Calu3 (cell line): ENCODE measurements around the gene ZNF830. TPM values are rescaled to one million over a fixed set of nuclear protein-coding genes. Genes with fewer than 3 reads are reported as not detected.
"Not testable (repeated sequence)": the region's sequence is repeated elsewhere in the genome, so short reads cannot be mapped to it uniquely, and the experiment has no call there.

ENCODE experiments used
- BruUV-seq: library from RNA; stranded (reverse); fragments of 400-500 nt; replicated peaks from 2 replicates; lab custom pipeline; 2021; lab: Mats Ljungman, UMichigan
- CTCF ChIA-PET: fragments of 300-600 bp; sonication (Branson Sonifier 250); formaldehyde crosslinking; loops from one replicate; lab custom pipeline; 2022; ENCODE audit warnings: antibody characterized with exemption; lab: Charles Lee
- DNase-seq: peaks from one replicate; pipeline ENCODE4 v3.0.0; 2022
- H3K27ac Mint-ChIP-seq: one replicate; pipeline ENCODE4 v1.8.0; 2022; ENCODE audit warnings: mixed read lengths; ENCODE audit not compliant: unreplicated experiment
- H3K27me3 Mint-ChIP-seq: one replicate; pipeline ENCODE4 v1.8.0; 2022; ENCODE audit warnings: mixed read lengths; ENCODE audit not compliant: unreplicated experiment
- H3K36me3 Mint-ChIP-seq: one replicate; pipeline ENCODE4 v1.8.0; 2022; ENCODE audit warnings: mild to moderate bottlenecking, moderate library complexity, mixed read lengths; ENCODE audit not compliant: insufficient read depth, unreplicated experiment
- H3K4me1 Mint-ChIP-seq: one replicate; pipeline ENCODE4 v1.8.0; 2022; ENCODE audit warnings: mild to moderate bottlenecking, low read depth, mixed read lengths; ENCODE audit not compliant: unreplicated experiment
- H3K4me3 Mint-ChIP-seq: one replicate; pipeline ENCODE4 v1.8.0; 2022; ENCODE audit warnings: mild to moderate bottlenecking, low read depth, moderate library complexity, mixed read lengths; ENCODE audit not compliant: unreplicated experiment
- H3K9me3 Mint-ChIP-seq: one replicate; pipeline ENCODE4 v1.8.0; 2022; ENCODE audit warnings: low read depth, mixed read lengths; ENCODE audit not compliant: unreplicated experiment
- CTCF ChIP-seq: fragments of 200-600 bp; IDR thresholded peaks from one replicate; pipeline ENCODE4 v1.8.0; 2022; ENCODE audit warnings: antibody characterized with exemption; ENCODE audit not compliant: unreplicated experiment
- intact Hi-C: fragments of 100-400 bp; cut with micrococcal nuclease; formaldehyde crosslinking; loops from one replicate; pipeline ENCODE4 v1.10.0; 2022; ENCODE audit not compliant: unreplicated experiment
- total RNA-seq: library from RNA; stranded (reverse); gene quantifications from 2 replicates; pipeline ENCODE4 v1.2.3, GENCODE V29; 2022

Gene ZNF830
- total RNA-seq, 1 experiment from 2014 or later: 14.6 TPM

- DNase-seq: no peak
- Mint-ChIP-seq H3K27me3 (no peaks in the 10 kb centered on the region), H3K27ac (no peak overlapping the region), H3K4me1 (no peaks in the 10 kb centered on the region), H3K4me3 (no peak overlapping the region), H3K9me3 (no peaks in the 10 kb centered on the region), H3K36me3 (peaks cover 19% of the 10 kb centered on the region)
- CTCF ChIA-PET: no interaction called here
- BruUV-seq: no TSS peak
- intact Hi-C loops: no loop called here
- no peak for TF ChIP-seq CTCF
These were observed 38.1 kb downstream of the ZNF830 start for GRCh38 chr17:34999456-34999855.

DNA sequence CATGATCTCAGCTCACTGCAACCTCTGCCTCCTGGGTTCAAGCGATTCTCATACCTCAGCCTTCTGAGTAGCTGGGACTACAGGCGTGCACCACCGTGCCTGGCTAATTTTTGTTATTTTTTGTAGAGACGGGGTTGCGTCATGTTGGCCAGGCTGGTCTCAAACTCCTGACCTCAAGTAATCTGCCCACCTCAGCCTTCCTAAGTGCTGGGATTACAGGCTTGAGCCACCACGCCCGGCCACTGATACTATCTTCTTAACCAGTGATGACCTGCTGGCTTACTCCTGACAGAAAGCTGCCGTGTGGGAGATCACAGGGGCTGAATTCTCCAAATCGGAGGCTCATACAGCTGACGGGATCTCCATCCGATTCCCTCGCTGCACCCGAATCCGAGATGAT is 39.6 kb downstream of the ZNF830 start:
- H3K27me3 Mint-ChIP-seq, H3K4me3 Mint-ChIP-seq, CTCF ChIA-PET, BruUV-seq, intact Hi-C loops, DNase-seq, H3K4me1 Mint-ChIP-seq, H3K27ac Mint-ChIP-seq, H3K9me3 Mint-ChIP-seq: not testable (repeated sequence)
- peaks cover 18% of the 10 kb centered on the region for H3K36me3 Mint-ChIP-seq

- BruUV-seq: no TSS peak
- H3K4me1 Mint-ChIP-seq: no peaks in the 10 kb centered on the region
- CTCF ChIA-PET: no interaction called here
- intact Hi-C loops: no loop called here
- peaks cover 18% of the 10 kb centered on the region for H3K36me3 Mint-ChIP-seq
- TF ChIP-seq CTCF: no peak
- H3K27me3 Mint-ChIP-seq: no peaks in the 10 kb centered on the region
- DNase-seq: no peak
- H3K9me3 Mint-ChIP-seq: no peaks in the 10 kb centered on the region
- H3K27ac Mint-ChIP-seq: no peak overlapping the region
- no peak overlapping the region for H3K4me3 Mint-ChIP-seq
These were observed 40.2 kb downstream of the ZNF830 start for GRCh38 chr17:35001549-35001948.

DNA sequence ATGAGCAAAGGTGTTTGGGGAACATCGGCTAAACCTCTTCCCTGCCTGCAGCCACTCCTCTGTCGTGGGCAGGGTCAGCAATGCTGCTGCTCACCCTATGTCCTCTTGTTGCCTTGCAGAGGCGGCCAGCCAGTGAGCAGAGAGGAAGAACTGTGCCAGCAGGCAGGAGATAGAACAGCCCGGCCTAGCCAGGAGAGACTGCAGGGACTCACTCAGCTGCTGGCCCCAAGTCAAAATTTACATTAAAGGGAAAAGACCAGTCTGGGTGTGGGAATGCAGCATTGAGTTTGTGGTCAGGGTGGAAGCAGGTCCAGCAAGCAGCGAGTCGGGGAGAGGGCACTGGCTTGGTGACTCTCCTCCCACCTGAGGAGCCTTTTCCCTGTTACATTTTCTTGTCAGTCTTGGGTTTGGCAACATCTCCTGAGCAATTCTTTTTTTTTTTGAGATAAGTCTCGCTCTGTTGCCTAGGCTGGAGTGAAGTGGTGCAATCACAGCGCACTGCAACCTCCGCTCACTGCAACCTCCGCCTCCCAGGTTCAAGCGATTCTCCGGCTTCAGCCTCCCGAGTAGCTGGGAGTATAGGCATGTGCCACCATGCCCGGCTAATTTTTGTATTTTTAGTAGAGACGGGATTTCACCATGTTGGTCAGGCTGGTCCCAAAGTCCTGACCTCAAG is 41.7 kb downstream of the ZNF830 start:
- DNase-seq: no peak
- intact Hi-C loops: no loop called here
- CTCF ChIA-PET: no interaction called here
- Mint-ChIP-seq H3K9me3 (no peaks in the 10 kb centered on the region), H3K27ac (no peak overlapping the region), H3K36me3 (peaks cover 33% of the 10 kb centered on the region), H3K27me3 (no peaks in the 10 kb centered on the region), H3K4me3 (no peak overlapping the region), H3K4me1 (no peaks in the 10 kb centered on the region)
- no TSS peak for BruUV-seq
- TF ChIP-seq CTCF: no peak

DNA sequence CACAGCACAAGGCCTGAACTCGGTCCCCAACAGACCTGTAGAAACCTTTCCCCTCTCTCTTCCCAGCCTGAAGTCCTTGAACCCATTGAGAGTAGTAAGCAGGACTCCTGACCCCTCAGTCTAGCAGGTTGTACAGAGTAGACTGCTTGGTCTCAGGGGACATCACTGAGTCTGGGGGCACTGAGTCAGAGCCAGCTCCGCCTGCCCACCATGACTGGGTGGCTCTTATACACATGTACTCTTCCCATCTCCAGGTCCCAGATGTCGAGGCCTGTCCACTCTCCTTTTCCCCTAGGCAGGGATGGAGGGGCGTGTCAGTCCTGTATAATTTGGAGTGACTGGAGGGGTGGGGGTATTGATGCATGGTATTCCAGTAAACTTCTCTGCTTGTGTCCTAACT is 42.4 kb downstream of the ZNF830 start:
- intact Hi-C loops: no loop called here
- Mint-ChIP-seq H3K4me3 (no peak overlapping the region), H3K27me3 (no peaks in the 10 kb centered on the region), H3K4me1 (no peaks in the 10 kb centered on the region), H3K27ac (no peak overlapping the region), H3K9me3 (no peaks in the 10 kb centered on the region), H3K36me3 (peaks cover 40% of the 10 kb centered on the region)
- DNase-seq: no peak
- CTCF ChIA-PET: no interaction called here
- TF ChIP-seq CTCF: no peak
- BruUV-seq: no TSS peak
